Activated effector memory CD4-positive, alpha-beta T cell treated with Interleukin-2 at 50 U/mL for 16 hours (primary cell): ENCODE data around the gene KIF3C.
"Not testable (repeated sequence)": the region's sequence is repeated elsewhere in the genome, so short reads cannot be mapped to it uniquely, and the experiment has no call there.

ENCODE experiments used
- DNase-seq: peaks from one replicate; pipeline ENCODE4 v3.0.0-alpha.2; 2020

The KIF3C gene

DNA sequence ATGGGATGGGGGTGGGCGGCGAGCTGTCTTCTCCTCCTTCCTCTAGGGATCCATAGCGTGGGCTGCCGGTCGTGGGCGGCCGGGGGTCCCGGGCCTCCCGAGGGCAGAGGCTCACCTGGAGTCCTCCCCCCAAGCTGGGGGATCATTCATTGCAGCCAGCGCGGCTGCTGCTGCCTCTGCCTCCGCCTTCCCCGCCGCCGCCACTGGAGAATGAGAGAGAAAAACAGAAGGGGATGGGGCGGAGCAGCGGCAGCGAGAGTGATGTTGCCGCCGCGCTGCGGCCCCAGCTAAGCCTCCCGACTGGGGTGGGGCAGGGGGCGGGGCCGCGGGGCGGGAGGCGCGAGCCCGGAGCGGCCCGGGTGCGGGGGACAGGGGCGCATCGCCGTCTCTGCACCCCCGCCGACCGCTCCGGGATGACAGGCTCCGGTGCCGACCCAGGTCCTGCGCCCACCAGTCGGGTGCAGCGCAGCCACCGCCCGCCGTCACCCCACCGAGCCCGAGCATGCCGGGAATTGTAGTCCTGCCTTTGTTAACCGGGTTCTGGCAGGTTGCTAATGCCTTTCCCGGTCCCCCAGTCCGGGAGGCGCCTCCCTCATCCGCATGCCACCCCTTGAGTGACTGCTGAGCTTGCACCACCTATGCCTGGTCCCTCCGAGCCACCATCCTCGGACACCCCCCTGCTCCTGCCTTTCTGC lies at the start of gene KIF3C:
TSS of gene KIF3C (minus strand) at position 225 of the 695 bp plus-strand sequence. CDS start 580 bp downstream, outside the sequence.
- DNase-seq, result peak; percentile 68

DNA sequence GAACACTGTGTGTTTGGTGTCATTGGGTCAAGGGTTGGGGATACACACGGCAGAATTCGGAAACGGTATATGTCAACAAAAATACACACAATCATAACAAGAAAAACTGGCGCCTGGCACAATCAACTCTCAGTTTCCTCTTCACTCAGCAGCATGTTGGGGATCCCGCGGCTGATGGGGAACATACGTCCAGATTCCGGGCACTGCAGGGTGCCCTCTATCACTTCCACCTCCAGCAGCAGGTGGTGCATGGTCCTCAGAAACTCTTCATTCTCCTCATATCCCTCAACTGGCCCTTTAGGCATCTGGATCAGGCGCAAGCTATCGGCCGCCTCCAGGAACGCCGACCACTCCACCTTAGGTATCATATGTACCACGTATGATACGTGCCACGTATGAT lies 45.8 kb upstream of the KIF3C start:
- not testable (repeated sequence) for DNase-seq

DNA sequence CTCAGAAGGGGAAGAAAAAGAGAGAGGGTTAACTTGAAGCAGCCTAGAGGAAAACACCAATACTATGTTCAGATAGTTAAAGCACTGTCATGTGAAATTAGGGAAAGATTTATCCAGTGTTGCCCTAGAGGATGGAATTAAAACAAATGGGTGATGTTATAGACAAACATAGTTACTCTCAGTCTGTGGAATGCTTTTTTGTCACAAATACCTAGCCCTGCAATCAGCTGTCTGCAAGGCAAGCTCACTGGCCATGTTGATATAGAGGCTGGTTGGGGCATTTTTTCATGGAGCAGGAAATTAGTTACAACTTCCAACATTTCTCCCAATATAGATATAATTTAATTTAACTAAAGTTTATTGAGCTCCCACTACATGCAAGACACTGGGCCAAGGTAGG lies 43.2 kb upstream of the KIF3C start:
- DNase-seq, result no peak

DNA sequence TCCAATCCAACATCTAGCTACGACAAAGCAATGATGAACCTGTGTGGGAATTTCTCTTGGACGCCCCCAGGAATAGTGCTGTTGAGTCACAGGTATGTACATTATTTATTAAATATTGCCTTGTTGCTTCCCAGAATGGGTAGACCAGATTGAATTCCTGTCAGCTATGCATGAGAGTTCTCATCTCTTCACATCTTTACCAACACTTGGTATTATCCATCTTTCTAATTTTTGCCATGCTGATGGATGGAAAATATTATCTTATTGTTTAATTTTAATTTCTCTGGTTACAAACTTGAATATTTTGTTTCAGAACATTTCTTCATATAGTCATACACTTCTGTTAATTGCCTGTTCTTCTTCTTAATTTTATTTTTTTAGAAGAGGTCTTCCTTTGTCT lies 42.0 kb upstream of the KIF3C start:
- no peak for DNase-seq

DNA sequence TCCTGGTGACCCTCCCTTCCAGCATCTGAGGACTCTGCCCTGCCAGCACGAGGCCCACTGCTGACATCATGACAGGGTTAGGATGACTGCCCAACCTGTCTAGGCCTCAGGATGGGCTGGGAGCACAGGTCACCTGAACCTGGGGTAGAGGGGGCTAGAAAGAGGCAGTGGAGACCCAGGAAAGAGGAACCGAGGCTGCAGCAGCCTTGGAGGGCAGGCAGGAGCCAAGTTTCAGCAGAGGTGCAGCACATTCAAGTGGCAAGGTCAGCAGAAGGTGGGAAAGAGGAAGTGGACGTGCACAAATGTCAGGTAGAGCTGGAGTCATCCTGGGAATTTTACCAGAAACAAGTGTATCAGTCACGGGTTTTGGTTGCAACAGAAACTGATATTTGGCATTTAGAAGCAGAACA lies 37.9 kb upstream of the KIF3C start:
- DNase-seq, result no peak

DNA sequence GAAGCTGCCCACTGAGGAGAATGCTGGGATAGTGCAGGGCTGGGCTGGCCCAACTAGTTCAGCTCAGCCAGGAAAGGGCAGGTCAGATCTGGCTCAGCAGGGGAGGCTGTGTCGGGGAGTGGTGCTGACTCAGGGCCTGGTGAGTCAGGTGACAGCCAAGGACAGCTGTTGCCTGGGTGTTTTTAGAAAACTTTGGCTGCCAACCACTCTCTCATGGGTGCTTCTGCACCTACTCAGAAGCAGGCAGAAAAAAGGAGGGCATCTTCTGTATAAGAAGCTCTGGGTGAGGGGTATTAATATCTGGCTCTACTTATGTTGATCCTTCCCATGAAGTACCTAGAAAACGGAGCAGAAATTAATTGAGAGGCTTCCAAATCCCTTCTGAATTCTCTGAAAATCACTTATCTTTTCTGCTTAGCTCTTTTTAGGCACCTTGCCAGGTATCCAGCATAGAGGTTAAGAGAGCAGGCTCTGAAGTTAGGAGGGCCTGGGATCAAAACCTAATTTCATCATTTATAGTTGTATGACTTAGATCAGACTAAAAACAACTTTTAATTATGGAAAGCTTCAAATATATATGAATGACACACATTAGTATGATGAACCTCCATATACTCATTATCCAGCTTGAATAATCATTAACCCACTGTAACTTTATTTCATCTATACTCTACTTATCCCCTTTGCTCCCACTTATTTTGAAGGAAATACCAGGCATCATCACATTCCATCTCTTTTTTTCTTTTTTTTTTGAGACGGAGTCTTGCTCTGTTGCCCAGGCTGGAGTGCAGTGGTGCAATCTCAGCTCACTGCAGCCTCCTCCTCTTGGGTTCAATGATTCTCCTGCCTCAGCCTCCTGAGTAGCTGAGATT lies 36.1 kb upstream of the KIF3C start:
- DNase-seq, result no peak

DNA sequence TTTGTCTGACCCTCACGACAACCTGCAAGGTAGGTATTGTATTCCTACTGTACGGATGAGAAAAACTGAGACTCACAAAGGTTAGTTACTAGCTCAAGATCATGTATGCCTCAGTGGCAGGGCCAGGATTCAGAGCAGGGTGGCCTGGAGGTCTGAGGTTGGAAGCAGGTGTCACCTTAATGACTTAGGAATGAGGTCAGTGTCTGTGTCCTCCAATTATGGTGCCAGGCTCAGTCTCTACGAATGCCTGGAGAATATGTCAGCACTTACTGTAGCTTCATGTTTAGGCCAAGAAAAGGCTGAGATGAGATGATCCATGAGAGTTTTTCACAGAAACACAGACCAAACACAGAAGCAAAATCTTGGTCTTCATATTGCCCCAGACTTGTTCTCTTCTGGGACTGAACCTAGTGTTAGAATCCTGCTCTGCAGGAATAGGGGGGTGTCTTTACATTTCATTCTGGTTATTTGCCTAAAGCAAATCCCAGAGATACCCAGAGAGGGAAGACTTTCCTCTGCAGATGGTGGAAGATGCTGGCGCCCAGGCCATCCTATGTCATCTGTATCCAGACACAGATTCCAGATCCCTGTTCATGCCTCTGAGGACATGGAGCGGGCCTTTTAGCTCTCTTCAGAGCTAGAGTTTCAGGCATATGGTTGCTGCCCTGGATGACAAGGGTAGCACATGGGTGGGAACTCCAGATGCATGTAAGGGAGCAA lies 35.3 kb upstream of the KIF3C start:
- DNase-seq, result no peak

DNA sequence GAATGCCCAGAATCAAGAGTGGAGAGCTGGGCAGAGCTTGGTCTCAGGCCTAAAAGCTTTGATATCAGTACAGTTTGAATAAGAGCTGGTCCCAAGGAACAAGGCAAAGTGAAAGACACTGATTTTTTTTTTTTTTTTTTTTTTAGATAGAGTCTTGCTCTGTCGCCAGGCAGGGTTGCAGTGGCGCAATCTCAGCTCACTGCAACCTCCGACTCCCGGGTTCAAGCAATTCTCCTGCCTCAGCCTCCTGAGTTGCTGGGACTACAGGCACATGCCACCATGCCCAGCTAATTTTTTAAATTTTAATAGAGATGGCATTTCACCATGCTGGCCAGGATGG lies 34.4 kb upstream of the KIF3C start:
- DNase-seq, result not testable (repeated sequence)

DNA sequence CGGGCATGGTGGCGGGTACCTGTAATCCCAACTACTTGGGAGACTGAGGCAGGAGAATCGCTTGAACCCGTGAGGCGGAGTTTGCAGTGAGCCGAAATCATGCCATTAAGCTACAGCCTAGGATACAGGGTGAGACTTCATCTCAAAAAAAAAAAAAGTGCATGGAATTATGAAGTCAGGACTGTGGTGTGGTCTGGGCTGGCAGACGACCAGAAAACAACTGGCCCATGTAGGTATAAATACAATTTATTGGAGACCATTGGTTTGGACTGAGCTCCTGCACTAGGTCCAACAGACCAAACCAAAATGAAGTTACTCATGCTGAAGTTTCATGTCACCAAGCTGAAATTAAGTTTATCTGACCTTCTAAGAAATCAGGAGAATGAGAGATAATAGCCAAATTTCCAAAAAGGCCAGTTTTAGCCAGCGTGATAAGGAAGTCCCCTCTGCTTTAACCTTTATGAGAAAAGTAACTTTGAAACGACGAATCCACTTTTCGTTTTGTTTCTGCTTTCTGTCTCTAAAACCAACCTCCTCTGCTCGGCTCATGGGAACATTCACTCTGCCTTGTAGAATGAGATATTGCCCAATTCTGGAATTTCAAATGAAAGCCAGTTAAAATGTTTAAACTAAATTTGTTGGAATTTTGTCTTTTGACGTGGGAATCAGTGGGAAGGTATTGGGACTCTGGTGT lies 33.9 kb upstream of the KIF3C start:
- no peak for DNase-seq

DNA sequence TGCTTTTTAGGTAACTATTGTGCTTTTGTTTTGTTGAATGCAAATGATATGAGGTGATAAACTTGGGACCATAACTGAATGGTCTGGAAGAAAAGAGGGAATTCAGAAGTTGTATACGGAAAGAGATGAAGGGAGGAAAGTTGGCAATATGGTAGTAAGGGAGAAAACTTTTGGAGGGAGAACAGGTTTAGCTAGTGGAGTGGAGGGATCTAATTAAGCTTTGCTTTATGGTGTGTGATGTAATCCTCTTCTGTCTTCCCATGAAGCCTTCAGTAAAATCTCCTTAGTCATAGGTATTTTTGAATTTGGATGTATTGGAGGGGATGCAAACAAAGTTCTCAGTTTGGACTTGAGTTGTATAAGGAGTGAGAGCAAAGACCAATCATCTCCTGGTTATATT lies 31.4 kb upstream of the KIF3C start:
- DNase-seq, result no peak

DNA sequence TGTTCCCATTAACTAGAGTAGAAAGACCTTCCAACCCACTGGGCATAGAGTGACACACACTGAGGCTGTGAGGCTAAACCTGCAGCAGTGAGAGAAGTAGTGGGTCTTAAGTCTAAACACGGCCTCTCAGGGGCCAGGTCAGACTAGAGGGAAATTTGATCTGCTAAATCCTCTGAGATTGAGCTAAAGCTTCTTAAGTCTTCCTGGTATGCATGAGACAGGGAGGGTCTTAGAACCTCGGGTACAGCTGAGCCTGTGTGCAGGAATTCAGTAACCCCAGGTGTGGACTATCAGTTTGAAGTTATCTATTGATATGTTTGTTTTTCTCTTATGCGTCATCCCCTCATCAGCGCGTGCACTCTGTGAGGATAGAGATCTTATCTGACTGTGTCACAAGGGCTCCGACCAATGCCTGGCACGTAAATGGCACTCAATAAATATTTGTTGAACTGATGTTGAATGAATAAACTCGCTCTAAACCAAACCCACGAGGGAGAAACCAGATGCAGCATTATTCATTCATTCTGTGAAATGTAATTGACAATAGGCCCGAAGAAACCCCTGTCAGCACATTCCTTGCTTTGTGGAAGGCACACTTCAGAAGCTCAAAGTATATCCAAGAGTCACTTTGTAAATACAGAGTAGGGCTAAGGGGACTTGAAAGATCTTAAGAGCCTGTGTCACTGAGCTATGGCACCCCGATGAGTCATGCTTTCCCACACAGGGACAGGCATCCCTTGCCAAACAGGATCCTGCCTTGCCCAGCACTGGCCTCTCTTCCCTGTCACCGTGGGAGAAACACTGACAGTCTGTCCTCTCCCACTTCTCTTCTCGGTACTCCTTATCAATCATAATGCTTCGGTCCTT lies 29.9 kb upstream of the KIF3C start:
- DNase-seq, result no peak

DNA sequence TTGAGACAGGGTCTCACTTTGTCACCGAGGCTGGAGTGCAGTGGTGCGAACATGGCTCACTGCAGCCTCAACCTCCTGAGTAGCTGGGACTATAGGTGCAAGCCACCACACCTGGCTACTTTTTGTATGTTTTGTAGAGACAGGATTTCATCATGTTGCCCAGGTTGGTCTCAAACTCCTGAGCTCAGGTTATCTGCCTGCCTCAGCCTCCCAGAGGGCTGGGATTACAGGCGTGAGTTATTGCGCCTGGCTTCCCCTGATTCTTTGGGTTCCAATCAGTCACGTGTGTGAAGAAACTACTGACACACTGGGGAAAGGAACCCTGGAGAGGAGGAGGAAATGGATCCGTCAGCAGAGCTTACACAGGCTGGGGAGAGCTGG lies 29.3 kb upstream of the KIF3C start:
- no peak for DNase-seq

DNA sequence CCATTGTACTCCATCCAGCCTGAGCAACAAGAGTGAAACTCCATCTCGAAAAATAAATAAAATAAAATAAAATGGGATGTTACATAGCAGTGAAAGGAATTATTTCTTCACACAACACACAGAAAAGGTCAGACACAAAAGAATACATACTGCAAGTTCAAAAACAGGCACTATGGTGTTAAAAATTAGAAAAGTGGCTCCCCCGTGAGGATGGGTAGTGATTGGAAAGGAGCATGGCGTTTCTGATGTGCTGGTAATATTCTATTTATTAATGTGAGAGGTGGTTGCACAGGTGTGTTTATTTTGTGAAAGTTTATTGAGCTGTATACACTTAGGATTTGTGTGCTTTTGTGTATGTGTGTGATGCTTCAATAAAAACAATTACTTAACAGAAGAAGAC lies 28.6 kb upstream of the KIF3C start:
- DNase-seq, result no peak

DNA sequence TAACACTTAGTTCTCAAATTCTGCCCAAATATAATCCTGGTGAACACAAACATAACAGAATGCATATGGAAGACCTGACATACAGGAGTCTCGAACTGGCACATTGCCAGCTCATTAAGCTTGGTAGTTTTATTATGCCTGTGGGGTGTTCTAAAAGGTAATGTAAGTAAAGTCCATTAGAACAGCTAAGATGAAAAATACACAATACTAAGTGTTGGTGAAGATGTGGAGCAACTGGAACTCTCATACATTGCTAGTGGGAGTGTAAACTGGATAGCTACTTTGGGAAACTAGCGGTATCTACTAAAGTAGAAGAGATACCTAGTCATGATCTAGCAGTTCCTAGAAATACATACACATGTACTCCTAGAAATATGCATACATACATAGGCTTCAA lies 27.3 kb upstream of the KIF3C start:
- no peak for DNase-seq

DNA sequence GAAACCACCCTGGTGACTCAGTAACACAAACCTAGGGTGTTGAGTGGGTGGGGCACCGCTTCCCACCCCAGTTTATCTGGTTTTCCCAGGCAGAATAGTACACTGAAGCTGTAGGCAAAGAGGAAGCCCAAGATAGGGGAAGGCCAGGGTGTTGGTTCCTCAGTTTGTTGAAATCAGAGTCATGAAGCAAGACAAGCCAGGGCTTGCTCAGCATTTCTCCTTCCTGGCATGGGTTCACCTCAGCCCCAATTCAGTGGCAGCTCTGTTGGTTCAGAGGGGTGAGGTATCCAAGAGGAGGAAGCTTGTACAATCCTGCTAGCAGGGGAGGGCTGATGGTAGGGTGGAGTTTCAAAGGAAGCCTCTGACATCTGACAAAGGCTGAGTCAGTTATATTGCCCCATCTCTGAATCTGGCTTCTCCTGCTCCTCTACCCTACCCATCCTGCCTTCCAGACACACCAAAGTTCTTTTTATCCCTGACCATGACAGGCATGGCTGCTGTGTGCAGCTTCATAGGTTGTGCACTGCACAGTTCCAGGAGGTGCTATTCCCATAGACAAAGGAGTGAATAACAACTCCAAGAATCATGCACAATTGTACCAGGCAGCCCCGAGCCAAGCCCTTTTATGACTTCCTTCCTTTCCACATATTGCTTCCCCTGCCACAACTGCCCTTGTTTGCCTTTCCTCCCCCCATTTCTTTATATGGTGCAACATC lies 26.7 kb upstream of the KIF3C start:
- DNase-seq, result no peak

DNA sequence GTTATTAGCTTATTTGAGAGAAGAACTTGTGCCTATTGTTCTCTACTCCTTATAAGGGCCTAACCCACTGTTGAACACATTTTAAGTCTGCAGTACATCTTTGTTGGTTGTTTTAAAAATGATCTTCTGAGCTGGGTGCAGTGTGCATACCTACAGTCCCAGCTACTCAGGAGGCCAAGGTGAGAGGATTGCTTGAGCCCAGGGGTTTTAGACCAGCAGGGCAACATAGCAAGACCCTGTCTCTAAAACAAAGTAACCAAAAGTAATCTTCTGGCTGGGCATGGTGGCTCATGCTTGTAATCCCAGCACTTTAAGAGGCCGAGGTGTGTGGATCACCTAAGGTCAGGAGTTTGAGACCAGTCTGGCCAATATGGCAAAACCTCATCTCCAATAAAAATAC lies 25.8 kb upstream of the KIF3C start:
- DNase-seq, result no peak

DNA sequence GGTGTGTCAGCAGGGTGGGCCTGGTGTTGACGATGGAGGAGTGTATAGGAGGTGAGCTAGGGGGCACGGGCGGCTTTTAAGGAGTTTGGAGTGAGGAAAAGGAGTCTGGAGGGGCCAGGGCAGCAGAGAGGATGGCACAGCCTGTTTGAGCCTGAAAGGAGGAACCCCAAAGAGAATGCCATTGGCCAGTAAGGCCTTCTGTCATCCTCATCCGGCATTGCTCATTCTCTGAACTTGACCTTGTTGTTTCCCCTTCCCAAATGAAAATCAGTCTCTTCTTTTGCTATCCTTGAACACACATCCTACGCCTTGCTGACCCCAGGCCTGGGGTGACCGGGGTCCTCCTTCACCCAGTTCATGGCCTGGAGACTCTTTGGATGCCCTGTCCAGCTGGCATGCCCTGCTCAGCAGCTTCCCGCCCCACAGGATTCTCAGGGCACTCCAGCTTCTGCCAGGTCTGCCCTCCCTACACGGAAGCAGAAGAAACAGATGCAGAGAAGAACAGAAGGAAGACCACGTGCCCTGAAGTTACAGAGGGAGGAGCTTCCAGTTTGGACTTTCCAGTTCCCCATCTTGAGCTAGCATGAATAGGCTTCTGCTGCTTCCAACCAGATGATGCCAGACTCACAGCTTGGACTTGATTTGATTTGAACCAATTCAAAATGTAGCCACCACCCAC lies 20.5 kb upstream of the KIF3C start:
- no peak for DNase-seq

DNA sequence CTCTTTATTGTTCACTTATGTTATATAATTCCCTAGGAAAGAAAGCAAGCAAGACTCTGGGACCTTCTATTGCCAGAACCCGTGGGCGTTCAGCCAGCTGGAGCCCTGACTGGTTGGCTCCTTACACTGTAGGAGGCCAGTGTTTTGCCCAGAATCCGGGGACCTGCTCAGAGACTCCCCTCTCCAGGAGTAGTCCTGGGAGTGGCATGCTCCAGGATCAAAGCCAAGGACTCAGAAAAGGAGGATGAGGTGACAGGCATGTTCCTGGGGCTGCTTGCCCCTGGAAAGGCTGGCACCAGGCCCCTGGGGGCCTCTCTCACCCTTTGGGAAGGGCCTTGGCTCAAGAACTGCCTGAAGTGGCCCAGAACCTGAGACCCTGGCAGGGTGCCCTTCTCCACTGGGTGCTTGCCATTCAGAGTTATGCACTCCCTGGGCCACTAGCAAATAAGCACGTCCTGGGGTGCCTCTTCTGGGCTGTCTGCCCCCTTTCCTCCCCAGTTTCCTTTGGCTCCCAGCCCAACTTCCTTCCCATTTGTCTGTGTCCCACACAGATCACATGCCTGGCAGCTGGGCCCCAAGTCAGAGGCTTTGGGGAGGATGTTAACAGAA lies 19.6 kb upstream of the KIF3C start:
- DNase-seq, result no peak

DNA sequence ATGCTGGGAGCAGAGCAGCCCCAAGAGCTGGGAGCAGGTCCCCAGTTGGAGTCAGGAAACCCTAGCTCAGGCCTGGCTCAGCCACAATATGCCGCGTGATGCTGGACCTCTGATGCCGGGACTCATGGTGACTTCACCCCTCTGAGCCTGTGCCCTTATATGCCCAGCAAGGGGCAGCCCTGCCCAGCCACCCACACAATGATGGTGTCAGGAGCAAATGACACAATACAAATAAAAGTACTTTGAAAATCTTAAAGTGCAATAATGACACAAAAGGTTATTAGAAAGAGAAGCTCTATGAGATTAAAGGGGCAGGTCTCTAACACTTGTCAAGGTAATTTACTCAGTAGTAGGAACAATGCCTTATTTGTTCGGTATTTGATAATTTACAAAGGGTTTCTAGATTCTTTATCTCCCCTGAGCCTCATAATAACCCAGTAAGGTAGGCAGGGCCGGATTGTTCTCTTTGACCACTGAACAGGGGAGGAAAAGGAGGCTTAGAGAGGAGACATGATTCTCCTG lies 18.3 kb upstream of the KIF3C start:
- no peak for DNase-seq

DNA sequence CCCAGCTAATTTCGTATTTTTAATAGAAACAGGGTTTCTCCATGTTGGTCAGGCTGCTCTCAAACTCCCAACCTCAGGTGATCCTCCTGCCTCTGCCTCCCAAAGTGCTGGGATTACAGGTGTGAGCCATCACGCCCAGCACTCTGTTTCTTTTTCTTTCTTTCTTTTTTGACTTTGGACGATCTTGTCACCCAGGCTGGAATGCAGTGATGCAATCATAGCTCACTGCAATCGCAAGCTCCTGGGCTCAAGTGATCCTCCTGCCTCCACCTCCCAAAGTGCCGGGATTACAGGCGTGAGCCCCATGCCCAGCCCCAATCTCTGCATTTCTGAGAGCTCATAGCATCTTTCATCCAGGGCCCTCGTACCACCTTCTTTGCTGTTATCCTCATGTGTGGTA lies 17.1 kb upstream of the KIF3C start:
- DNase-seq, result not testable (repeated sequence)
